GM12873 (cell line): ENCODE results near the gene TTC29.

Source experiments
- CTCF ChIP-seq: IDR thresholded peaks from 2 replicates; pipeline ENCODE4 v1.5.1; 2012; ENCODE audit warnings: low read depth, mild to moderate bottlenecking, moderate library complexity, low read length, control low read depth; ENCODE audit not compliant: insufficient read depth; ENCODE audit errors: missing control alignments

Gene TTC29

GRCh38 chr4:146739182-146739581, 206.5 kb downstream of the TTC29 start:
- TF ChIP-seq CTCF = no peak

DNA sequence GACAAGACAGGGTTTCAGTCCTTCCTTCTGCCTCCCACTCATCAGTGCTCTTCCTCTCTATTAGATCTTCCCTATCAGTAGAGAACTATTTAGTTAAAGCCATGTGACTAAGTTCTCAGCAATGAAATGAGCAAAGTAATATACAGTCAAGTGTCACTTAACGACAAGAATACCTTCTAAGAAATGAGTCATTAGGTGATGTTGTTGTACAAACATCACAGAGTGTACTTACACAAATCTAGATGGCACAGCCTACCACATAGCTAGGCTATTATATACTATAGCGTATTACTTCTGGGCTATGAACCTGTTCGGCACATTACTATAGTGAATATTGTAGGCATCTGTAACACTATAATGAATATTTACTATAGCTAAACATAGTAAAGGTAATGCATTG, 235.7 kb downstream of the TTC29 start:
- TF ChIP-seq CTCF = no peak

- TF ChIP-seq CTCF = no peak
These were observed 245.8 kb downstream of the TTC29 start for GRCh38 chr4:146699910-146700309.

DNA sequence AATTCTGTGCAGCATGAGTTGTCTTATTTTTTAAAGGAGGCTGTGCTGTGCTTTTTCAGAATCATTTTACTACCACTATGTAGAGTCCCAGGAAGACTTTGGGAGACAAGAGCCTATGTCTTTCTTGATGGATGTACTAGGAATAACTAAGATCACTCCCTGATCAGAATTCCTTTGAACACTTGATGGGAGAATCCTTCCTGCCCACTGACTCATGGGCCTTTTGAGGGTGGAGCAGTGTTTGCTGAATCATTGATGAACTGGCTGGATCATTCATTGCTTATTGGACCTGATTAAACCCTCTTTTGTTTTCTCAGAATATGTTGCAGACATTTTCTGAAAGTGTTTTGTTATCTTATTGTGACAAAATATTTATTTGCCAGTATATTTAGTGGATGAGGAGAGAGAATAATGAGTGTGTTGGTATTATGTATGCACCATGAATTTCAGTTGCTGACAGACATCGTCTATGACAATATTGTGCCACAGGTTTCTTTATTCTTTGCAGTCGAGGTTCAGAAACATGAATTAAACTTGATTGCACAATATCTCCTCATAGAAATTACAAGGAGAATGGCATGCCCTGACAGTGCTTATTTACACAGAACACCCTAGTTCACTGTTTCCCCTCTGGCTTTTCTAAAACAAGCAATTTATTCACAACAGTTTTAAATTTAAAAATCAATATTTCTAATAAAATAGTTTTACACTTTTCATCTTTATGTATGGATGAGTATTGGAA, 270.7 kb downstream of the TTC29 start:
- TF ChIP-seq CTCF = no peak

GRCh38 chr4:146661367-146661766, 284.3 kb downstream of the TTC29 start:
- TF ChIP-seq CTCF = no peak
